SK-N-SH treated with all-trans-retinoic acid at 6 μM for 48 hours (cell line): ENCODE measurements around the gene HABP2.

ENCODE experiments used
- ATAC-seq: fragments of 200-7000 bp; cut with Tn5 transposase; 3 replicates; pipeline ENCODE4 v1.9.1; 2020; ENCODE audit warnings: mild to moderate bottlenecking, moderate library complexity
- ARNTL ChIP-seq: fragments of 450-650 bp; formaldehyde crosslinking; IDR thresholded peaks from 2 replicates; pipeline ENCODE4 v1.5.0; 2020; ENCODE audit warnings: low read depth, mild to moderate bottlenecking, moderate library complexity, borderline replicate concordance
- BACH2 ChIP-seq: fragments of 250-450 bp; sonication (Bioruptor Pico); IDR thresholded peaks from 2 replicates; pipeline ENCODE4 v1.9.0; 2021; ENCODE audit warnings: mild to moderate bottlenecking, borderline replicate concordance
- CSDC2 ChIP-seq: fragments of 250-450 bp; sonication (Bioruptor Pico); IDR thresholded peaks from 2 replicates; pipeline ENCODE4 v1.5.0; 2020; ENCODE audit warnings: mild to moderate bottlenecking, moderate library complexity
- CSRNP3 ChIP-seq: fragments of 250-450 bp; sonication (Bioruptor Pico); IDR thresholded peaks from 2 replicates; pipeline ENCODE4 v1.5.1; 2021; ENCODE audit warnings: mild to moderate bottlenecking, moderate library complexity
- ESRRG ChIP-seq: fragments of 250-450 bp; sonication (Bioruptor Pico); IDR thresholded peaks from 2 replicates; pipeline ENCODE4 v1.6.1; 2021; ENCODE audit warnings: mild to moderate bottlenecking
- GLIS3 ChIP-seq: fragments of 250-450 bp; sonication (Bioruptor Pico); IDR thresholded peaks from 2 replicates; pipeline ENCODE4 v1.5.0; 2020; ENCODE audit warnings: mild to moderate bottlenecking, moderate library complexity
- ISL1 ChIP-seq: fragments of 250-450 bp; sonication (Bioruptor Pico); IDR thresholded peaks from 2 replicates; pipeline ENCODE4 v2.1.2; 2022; ENCODE audit warnings: mild to moderate bottlenecking, moderate library complexity
- PATZ1 ChIP-seq: fragments of 250-450 bp; sonication (Bioruptor Pico); IDR thresholded peaks from 2 replicates; pipeline ENCODE4 v1.8.0; 2020; ENCODE audit warnings: mild to moderate bottlenecking, moderate library complexity, borderline replicate concordance
- POU6F1 ChIP-seq: fragments of 250-450 bp; sonication (Bioruptor Pico); IDR thresholded peaks from 2 replicates; pipeline ENCODE4 v1.8.0; 2021; ENCODE audit warnings: low read depth, mild to moderate bottlenecking, moderate library complexity, borderline replicate concordance
- RARB ChIP-seq: fragments of 250-450 bp; sonication (Bioruptor Pico); IDR thresholded peaks from 2 replicates; pipeline ENCODE4 v1.8.0; 2021; ENCODE audit warnings: mild to moderate bottlenecking, moderate library complexity
- SNAI2 ChIP-seq: fragments of 250-450 bp; sonication (Bioruptor Pico); IDR thresholded peaks from 2 replicates; pipeline ENCODE4 v1.5.0; 2020; ENCODE audit warnings: mild to moderate bottlenecking, moderate library complexity
- TOX ChIP-seq: fragments of 250-450 bp; sonication (Bioruptor Pico); IDR thresholded peaks from 2 replicates; pipeline ENCODE4 v1.8.0; 2021; ENCODE audit warnings: mild to moderate bottlenecking, moderate library complexity, borderline replicate concordance
- TSHZ2 ChIP-seq: fragments of 250-450 bp; sonication (Bioruptor Pico); IDR thresholded peaks from 2 replicates; pipeline ENCODE4 v1.5.0; 2020; ENCODE audit warnings: mild to moderate bottlenecking, moderate library complexity
- ZC3H10 ChIP-seq: fragments of 250-450 bp; sonication (Bioruptor Pico); IDR thresholded peaks from 2 replicates; pipeline ENCODE4 v1.5.1; 2021; ENCODE audit warnings: mild to moderate bottlenecking, moderate library complexity
- ZFP3 ChIP-seq: fragments of 250-450 bp; sonication (Bioruptor Pico); IDR thresholded peaks from 2 replicates; pipeline ENCODE4 v1.5.0; 2020; ENCODE audit warnings: mild to moderate bottlenecking, moderate library complexity
- ZFP30 ChIP-seq: fragments of 450-650 bp; formaldehyde crosslinking; IDR thresholded peaks from 2 replicates; pipeline ENCODE4 v1.5.0; 2022; ENCODE audit warnings: mild to moderate bottlenecking, moderate library complexity
- ZNF565 ChIP-seq: fragments of 450-650 bp; formaldehyde crosslinking; conservative IDR thresholded peaks from 2 replicates; pipeline ENCODE4 v1.5.0; 2020; ENCODE audit warnings: low read depth, mild to moderate bottlenecking, moderate library complexity
- ZNF70 ChIP-seq: fragments of 450-650 bp; formaldehyde crosslinking; IDR thresholded peaks from 2 replicates; pipeline ENCODE4 v1.5.0; 2020; ENCODE audit warnings: mild to moderate bottlenecking, moderate library complexity
- ZNF8 ChIP-seq: fragments of 450-650 bp; formaldehyde crosslinking; IDR thresholded peaks from 2 replicates; pipeline ENCODE4 v1.5.0; 2020; ENCODE audit warnings: mild to moderate bottlenecking, moderate library complexity

The HABP2 gene

DNA sequence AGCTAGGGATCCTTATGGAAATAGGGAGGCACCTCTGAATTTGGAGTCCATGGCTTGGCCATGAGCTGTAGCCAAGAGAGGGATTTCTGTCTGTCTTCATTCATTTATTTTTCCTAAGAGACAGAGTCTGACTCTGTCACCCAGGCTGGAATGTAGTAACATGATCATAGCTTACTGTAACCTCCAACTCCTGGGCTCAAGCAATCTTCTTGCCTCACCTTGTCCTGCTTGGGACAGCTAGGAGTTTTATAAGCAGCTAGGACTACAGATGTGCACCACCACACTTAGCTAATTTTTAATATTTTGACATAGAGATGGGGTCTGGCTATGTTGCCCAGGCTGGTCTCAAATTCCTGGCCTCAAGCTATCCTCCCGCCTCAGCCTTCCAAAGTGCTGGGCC, 8.5 kb upstream of the HABP2 start:
- TF ChIP-seq BACH2 (no peak), ZNF8 (CRISPR knock-in tag) (no peak), GLIS3 (CRISPR knock-in tag) (no peak), SNAI2 (no peak)
- ATAC-seq = no peak

DNA sequence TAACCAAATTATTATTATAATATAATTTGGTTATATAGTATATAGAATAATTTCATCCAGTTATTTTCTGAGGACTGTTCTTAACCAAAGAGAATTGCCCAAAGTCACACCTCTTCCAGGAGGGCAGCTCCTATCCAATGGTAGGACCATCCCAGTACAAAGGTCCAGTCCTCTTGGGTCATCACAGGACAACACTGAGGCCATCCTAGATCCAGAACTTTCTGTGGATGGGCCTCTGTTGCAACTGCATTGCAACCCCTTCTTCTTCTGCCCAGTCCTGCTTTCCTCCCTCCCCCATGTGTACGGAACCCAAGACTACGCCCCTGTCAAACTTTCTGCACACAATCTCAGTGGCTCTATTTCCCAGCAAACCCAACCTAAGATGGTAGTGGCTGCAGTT, 5.4 kb upstream of the HABP2 start:
- no peak for ATAC-seq
- TF ChIP-seq TSHZ2 (CRISPR knock-in tag) (no peak), ZFP30 (no peak), ZFP3 (CRISPR knock-in tag) (no peak), ZNF70 (CRISPR knock-in tag) (no peak), CSDC2 (CRISPR knock-in tag) (no peak)

GRCh38 chr10:113549856-113550255, 3.0 kb upstream of the HABP2 start:
- no peak for TF ChIP-seq ZNF565 (CRISPR knock-in tag)
- no peak for ATAC-seq

GRCh38 chr10:113550365-113550764, 2.5 kb upstream of the HABP2 start:
- no peak for ATAC-seq
- TF ChIP-seq ZFP30 = no peak
- TF ChIP-seq GLIS3 (CRISPR knock-in tag) = no peak
- no peak for TF ChIP-seq PATZ1 (CRISPR knock-in tag)
- no peak for TF ChIP-seq ZNF70 (CRISPR knock-in tag)
- TF ChIP-seq ISL1 (CRISPR knock-in tag) = no peak
- no peak for TF ChIP-seq RARB (CRISPR knock-in tag)
- no peak for TF ChIP-seq ARNTL
- no peak for TF ChIP-seq TSHZ2 (CRISPR knock-in tag)
- TF ChIP-seq POU6F1 (CRISPR knock-in tag) = no peak
- no peak for TF ChIP-seq SNAI2
- no peak for TF ChIP-seq TOX
- TF ChIP-seq ZNF8 (CRISPR knock-in tag) = no peak
- no peak for TF ChIP-seq CSRNP3 (CRISPR knock-in tag)
- no peak for TF ChIP-seq ZC3H10 (CRISPR knock-in tag)
- TF ChIP-seq ZNF565 (CRISPR knock-in tag) = no peak
- no peak for TF ChIP-seq ESRRG (CRISPR knock-in tag)
- TF ChIP-seq ZFP3 (CRISPR knock-in tag) = no peak
